Parathyroid adenoma (tissue), 2 donors: Measurements from ENCODE around the gene EGF.

ENCODE experiments used
- H2AFZ ChIP-seq: fragments of 300-600 bp; sonication (generic); one replicate; pipeline ENCODE4 v1.7.0; 2017; ENCODE audit warnings: antibody characterized with exemption, mild to moderate bottlenecking
- H3K27ac ChIP-seq: fragments of 300-600 bp; sonication (generic); one replicate; pipeline ENCODE4 v1.7.0; 2017
- H3K27me3 ChIP-seq: fragments of 300-600 bp; sonication (generic); one replicate; pipeline ENCODE4 v1.7.0; 2017; ENCODE audit warnings: low read length; ENCODE audit not compliant: control insufficient read depth, insufficient read depth
- H3K36me3 ChIP-seq: fragments of 300-600 bp; sonication (generic); one replicate; pipeline ENCODE4 v1.7.0; 2017; ENCODE audit warnings: low read length; ENCODE audit not compliant: control insufficient read depth, insufficient read depth
- H3K4me1 ChIP-seq: fragments of 300-600 bp; sonication (generic); one replicate; pipeline ENCODE4 v1.7.0; 2017; ENCODE audit warnings: control low read depth
- H3K4me2 ChIP-seq: fragments of 300-600 bp; sonication (generic); one replicate; pipeline ENCODE4 v1.7.0; 2017; ENCODE audit warnings: low read length
- H3K4me3 ChIP-seq: fragments of 300-600 bp; sonication (generic); one replicate; pipeline ENCODE4 v1.7.0; 2017; ENCODE audit warnings: low read depth, low read length
- H3K79me2 ChIP-seq: fragments of 300-600 bp; sonication (generic); one replicate; pipeline ENCODE4 v1.7.0; 2017; ENCODE audit warnings: control low read depth
- H3K9ac ChIP-seq: fragments of 300-600 bp; sonication (generic); one replicate; pipeline ENCODE4 v1.7.0; 2017; ENCODE audit warnings: mild to moderate bottlenecking
- H3K9me3 ChIP-seq: fragments of 300-600 bp; sonication (generic); one replicate; pipeline ENCODE4 v1.7.0; 2017; ENCODE audit warnings: low read length; ENCODE audit not compliant: control insufficient read depth
- CTCF ChIP-seq: fragments of 300-600 bp; sonication (generic); IDR thresholded peaks from one replicate; pipeline ENCODE4 v1.7.0; 2017; ENCODE audit warnings: antibody characterized with exemption, mild to moderate bottlenecking
- donor health status: primary hyperparathyroidism.

The EGF gene

GRCh38 chr4:109985993-109986974 is 73.6 kb downstream of the EGF start:
- Histone ChIP-seq H3K27me3 (peaks cover 4% of the 10 kb centered on the region), H3K4me3 (no peak overlapping the region), H3K9ac (no peak overlapping the region), H3K4me1 (no peaks in the 10 kb centered on the region), H3K4me2 (no peak overlapping the region), H2AFZ (no peak overlapping the region), H3K36me3 (no peaks in the 10 kb centered on the region), H3K27ac (no peak overlapping the region), H3K79me2 (no peaks in the 10 kb centered on the region), H3K9me3 (no peaks in the 10 kb centered on the region)
- TF ChIP-seq CTCF = no peak

GRCh38 chr4:109989044-109989443 is 76.4 kb downstream of the EGF start:
- Histone ChIP-seq H3K4me3 (no peak overlapping the region), H3K27ac (no peak overlapping the region), H3K9ac (no peak overlapping the region), H3K36me3 (no peaks in the 10 kb centered on the region), H3K9me3 (no peaks in the 10 kb centered on the region), H3K4me1 (no peaks in the 10 kb centered on the region), H3K4me2 (no peak overlapping the region), H2AFZ (no peak overlapping the region), H3K79me2 (no peaks in the 10 kb centered on the region), H3K27me3 (peaks cover 4% of the 10 kb centered on the region)
- TF ChIP-seq CTCF = no peak

GRCh38 chr4:109989618-109990017 is 76.9 kb downstream of the EGF start:
- TF ChIP-seq CTCF = no peak
- H3K4me3 ChIP-seq = no peak overlapping the region
- peaks cover 4% of the 10 kb centered on the region for H3K27me3 ChIP-seq
- H3K36me3 ChIP-seq = no peaks in the 10 kb centered on the region
- no peak overlapping the region for H2AFZ ChIP-seq
- no peaks in the 10 kb centered on the region for H3K79me2 ChIP-seq
- H3K4me2 ChIP-seq = no peak overlapping the region
- no peaks in the 10 kb centered on the region for H3K9me3 ChIP-seq
- no peak overlapping the region for H3K27ac ChIP-seq
- no peak overlapping the region for H3K9ac ChIP-seq
- H3K4me1 ChIP-seq = no peaks in the 10 kb centered on the region

GRCh38 chr4:109990261-109991257 is 77.9 kb downstream of the EGF start:
- Histone ChIP-seq H2AFZ (no peak overlapping the region), H3K9me3 (no peaks in the 10 kb centered on the region), H3K27me3 (peaks cover 4% of the 10 kb centered on the region), H3K4me3 (no peak overlapping the region), H3K79me2 (no peaks in the 10 kb centered on the region), H3K4me1 (no peaks in the 10 kb centered on the region), H3K4me2 (no peak overlapping the region), H3K36me3 (no peaks in the 10 kb centered on the region), H3K27ac (no peak overlapping the region), H3K9ac (no peak overlapping the region)
- TF ChIP-seq CTCF = no peak
